Gastroesophageal sphincter (tissue), 4 donors: Measurements from ENCODE around the gene PTPRJ. TPM values are rescaled to one million over a fixed set of nuclear protein-coding genes. Genes with fewer than 3 reads are reported as not detected.

Experiments used
- ATAC-seq: fragments of 150-250 bp; one replicate; pipeline ENCODE4 v1.9.1; 2016; ENCODE audit warnings: mild to moderate bottlenecking, moderate library complexity
- H3K27ac ChIP-seq, 4 donors: fragments of 200-600 bp; sonication (generic) in 3 of 4; 1 replicate in 3 of 4; 2 replicates in 1 of 4; pipeline ENCODE4 v1.5.1; 2016 to 2019
- H3K27me3 ChIP-seq: fragments of 200-600 bp; sonication (generic); one replicate; pipeline ENCODE4 v1.5.1; 2019
- H3K36me3 ChIP-seq, 2 donors: fragments of 200-600 bp; sonication (generic); one replicate each; pipeline ENCODE4 v1.5.1; 2019; ENCODE audit warnings: control low read depth in 1 of 2
- H3K4me1 ChIP-seq, 3 donors: fragments of 200-600 bp; sonication (generic); 1 replicate in 2 of 3; 2 replicates in 1 of 3; pipeline ENCODE4 v1.5.1; 2016 to 2019; ENCODE audit warnings: control low read depth in 2 of 3
- H3K4me3 ChIP-seq, 2 donors: fragments of 200-600 bp; sonication (generic); one replicate each; pipeline ENCODE4 v1.5.1; 2019; ENCODE audit warnings: mild to moderate bottlenecking in 1 of 2, moderate library complexity in 1 of 2
- H3K9me3 ChIP-seq, 3 donors: fragments of 200-600 bp; sonication (generic); one replicate each; pipeline ENCODE4 v1.5.1; 2017 to 2019; ENCODE audit warnings: control low read depth in 2 of 3
- EP300 ChIP-seq: sonication (generic); formaldehyde crosslinking; IDR thresholded peaks from one replicate; pipeline ENCODE4 v1.6.1; 2017; ENCODE audit warnings: antibody characterized with exemption, mild to moderate bottlenecking
- POLR2A ChIP-seq, 2 donors: fragments of 450-650 bp; IDR thresholded peaks; one replicate each; pipeline ENCODE4 v1.6.1; 2017; ENCODE audit warnings: antibody characterized with exemption in 2 of 2, mild to moderate bottlenecking in 2 of 2, moderate library complexity in 1 of 2
- POLR2AphosphoS5 ChIP-seq: sonication (generic); formaldehyde crosslinking; IDR thresholded peaks from one replicate; pipeline ENCODE4 v1.6.1; 2017; ENCODE audit warnings: antibody characterized with exemption
- WGBS, 2 donors: methylation state at CpG; one replicate each; pipeline ENCODE4 v1.1.5; 2018; ENCODE audit warnings: low coverage in 1 of 2; 5-methylcytosine and 5-hydroxymethylcytosine counted together
- total RNA-seq, 4 donors: library from RNA; depleted of rRNA; stranded (reverse); fragments of >200 nt; gene quantifications; one replicate each; pipeline ENCODE4 v1.1.0, GENCODE V29; 2016
- TF ChIP-seq, protein P1 (sequence below), 4 experiments: fragments of 200-600 bp in 2 of 4; fragments of 450-650 bp in 2 of 4; sonication (generic) in 1 of 4; IDR thresholded peaks; one replicate each; pipeline ENCODE4 v1.5.1; 2017 to 2019; ENCODE audit warnings: antibody characterized with exemption in 4 of 4, mild to moderate bottlenecking in 2 of 4, moderate library complexity in 2 of 4

The PTPRJ gene
- total RNA-seq, 4 donors from 2014 or later, result 5.4 to 13.5 (median 10.5) TPM

DNA sequence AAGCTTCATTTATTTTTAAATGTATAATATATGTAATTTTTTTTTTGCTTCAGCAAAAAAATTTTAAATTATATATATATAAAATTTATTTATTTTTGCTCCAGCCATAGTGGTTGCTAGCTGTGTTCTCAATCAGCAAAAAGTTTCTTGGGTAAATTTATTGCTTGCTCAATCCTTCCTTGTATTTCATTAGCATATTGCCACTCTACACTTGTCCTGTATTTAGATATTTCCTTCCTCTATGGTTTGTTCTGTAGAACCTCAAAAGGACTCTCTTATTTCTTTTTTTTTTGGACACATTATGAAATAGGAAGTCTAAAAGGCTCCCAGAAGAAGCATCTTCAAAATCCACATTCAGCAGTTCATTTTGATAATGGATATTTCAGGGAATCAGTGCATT lies 2.3 kb downstream of the PTPRJ start:
- TF ChIP-seq POLR2A (IDR thresholded peaks at IDR 0.05) (no peak), EP300 (no peak), POLR2AphosphoS5 (no peak)
- TF ChIP-seq, protein P1, sequence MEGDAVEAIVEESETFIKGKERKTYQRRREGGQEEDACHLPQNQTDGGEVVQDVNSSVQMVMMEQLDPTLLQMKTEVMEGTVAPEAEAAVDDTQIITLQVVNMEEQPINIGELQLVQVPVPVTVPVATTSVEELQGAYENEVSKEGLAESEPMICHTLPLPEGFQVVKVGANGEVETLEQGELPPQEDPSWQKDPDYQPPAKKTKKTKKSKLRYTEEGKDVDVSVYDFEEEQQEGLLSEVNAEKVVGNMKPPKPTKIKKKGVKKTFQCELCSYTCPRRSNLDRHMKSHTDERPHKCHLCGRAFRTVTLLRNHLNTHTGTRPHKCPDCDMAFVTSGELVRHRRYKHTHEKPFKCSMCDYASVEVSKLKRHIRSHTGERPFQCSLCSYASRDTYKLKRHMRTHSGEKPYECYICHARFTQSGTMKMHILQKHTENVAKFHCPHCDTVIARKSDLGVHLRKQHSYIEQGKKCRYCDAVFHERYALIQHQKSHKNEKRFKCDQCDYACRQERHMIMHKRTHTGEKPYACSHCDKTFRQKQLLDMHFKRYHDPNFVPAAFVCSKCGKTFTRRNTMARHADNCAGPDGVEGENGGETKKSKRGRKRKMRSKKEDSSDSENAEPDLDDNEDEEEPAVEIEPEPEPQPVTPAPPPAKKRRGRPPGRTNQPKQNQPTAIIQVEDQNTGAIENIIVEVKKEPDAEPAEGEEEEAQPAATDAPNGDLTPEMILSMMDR (IDR thresholded peaks at IDR 0.05), result no peak
- no peaks in the 10 kb centered on the region for H3K36me3 ChIP-seq
- H3K4me3 ChIP-seq, result no peak overlapping the region
- H3K4me1 ChIP-seq, result peaks cover 0 to 21% (median 15%) of the 10 kb centered on the region in 3 donors
- peaks cover 6% of the 10 kb centered on the region for H3K27me3 ChIP-seq
- no peaks in the 10 kb centered on the region for H3K9me3 ChIP-seq
- ATAC-seq, result no peak
- no peak overlapping the region for H3K27ac ChIP-seq

DNA sequence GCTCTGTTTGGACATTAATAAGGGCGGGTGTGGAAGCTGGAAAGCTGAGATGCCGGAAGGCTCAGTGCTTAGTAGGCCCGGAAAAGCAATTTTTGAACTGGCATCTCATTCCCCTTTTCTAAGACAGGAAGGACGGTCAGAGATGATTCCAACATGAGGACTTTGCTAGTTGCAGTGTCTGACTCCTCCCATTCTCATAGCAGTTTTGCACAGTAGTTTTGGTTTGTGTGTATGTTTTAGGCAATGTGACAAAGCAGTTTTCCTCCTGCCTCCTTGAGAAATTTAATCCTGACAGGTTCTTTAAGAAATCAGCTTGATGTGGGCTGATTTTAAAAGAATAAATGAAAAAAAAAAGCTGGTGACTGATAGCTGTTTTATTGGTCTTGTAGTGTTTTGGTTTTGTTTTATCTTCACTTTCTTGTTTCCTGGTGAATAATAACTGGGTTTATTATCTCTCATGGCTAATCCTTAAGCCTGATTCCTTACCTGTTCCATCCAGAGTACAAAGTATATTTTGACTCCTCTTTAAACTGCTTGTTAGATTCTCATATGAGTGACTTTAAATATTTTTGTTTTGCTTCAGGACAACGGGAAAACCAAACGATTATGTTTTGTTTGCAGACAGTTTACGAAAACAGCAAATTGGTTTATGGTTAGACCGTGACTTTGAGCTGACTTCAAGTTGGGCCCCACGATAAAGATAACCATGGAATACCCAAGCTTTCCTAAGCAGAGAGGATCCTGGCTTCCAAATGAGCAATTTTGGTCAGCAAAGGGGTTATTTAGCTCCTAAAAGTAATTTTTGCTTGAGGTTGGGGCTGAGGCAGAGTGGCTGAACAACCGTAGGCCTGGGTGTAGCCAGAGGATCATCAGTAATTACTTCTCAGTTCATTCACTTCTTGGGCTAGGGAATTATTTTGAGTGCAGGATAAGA lies 3.4 kb downstream of the PTPRJ start:
- TF ChIP-seq, protein P1 (IDR thresholded peaks at IDR 0.05), result no peak
- TF ChIP-seq POLR2A (IDR thresholded peaks at IDR 0.05), result no peak
- no peaks in the 10 kb centered on the region for H3K9me3 ChIP-seq
- no peak for ATAC-seq
- no peak overlapping the region for H3K4me3 ChIP-seq
- peaks cover 0 to 21% (median 15%) of the 10 kb centered on the region in 3 donors for H3K4me1 ChIP-seq
- H3K36me3 ChIP-seq, result no peaks in the 10 kb centered on the region
- 87 to 94% methylated on average over 6 to 8 of the region's 10 CpGs for WGBS, 2 donors
- peaks cover 6% of the 10 kb centered on the region for H3K27me3 ChIP-seq
- no peak overlapping the region for H3K27ac ChIP-seq

DNA sequence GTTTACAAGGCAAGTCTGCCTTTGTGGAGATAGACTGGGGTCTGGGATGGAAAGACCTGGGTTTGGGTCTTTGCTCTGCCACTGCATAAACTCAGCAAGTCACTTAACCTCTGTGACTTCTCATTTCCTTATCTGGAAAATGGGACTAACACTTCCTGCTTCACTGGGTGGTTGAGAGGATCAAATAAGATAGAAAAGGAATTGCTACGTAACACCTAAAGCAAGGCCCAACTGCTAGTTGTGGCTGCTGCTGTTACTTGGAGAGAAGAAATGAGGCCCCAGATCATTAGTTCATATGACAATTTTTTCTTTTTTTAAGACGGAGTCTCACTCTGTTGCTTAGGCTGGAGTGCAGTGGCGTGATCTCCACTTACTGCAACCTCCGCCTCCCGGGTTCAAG lies 5.9 kb downstream of the PTPRJ start:
- Histone ChIP-seq H3K4me3 (no peak overlapping the region), H3K27ac (no peak overlapping the region), H3K9me3 (no peaks in the 10 kb centered on the region), H3K36me3 (no peaks in the 10 kb centered on the region), H3K4me1 (peaks cover 0 to 19% (median 10%) of the 10 kb centered on the region in 3 donors), H3K27me3 (peaks cover 6% of the 10 kb centered on the region)
- no peak for TF ChIP-seq POLR2A (IDR thresholded peaks at IDR 0.05)
- no peak for TF ChIP-seq EP300
- TF ChIP-seq, protein P1 (IDR thresholded peaks at IDR 0.05), result no peak
- TF ChIP-seq POLR2AphosphoS5, result no peak
- 87 to 94% methylated on average over 3 to 4 of the region's 5 CpGs for WGBS, 2 donors
- ATAC-seq, result no peak

DNA sequence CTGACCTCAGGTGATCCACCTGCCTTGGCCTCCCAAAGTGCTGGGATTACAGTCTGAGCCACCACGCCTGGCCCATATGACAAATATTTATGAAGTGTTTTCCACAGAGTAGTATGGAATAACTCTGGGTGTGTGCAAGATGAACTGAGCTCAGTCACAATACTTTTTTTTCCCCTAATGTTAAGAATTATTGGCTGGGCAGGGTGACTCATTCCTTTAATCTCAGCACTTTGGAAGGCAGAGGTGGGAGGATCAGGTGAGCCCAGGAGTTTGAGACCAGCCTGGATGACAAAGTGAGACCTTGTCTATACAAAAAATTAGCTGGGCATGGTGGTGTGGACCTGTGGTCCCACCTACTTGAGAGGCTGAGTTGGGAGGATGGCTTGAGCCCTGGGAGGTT lies 6.4 kb downstream of the PTPRJ start:
- Histone ChIP-seq H3K4me3 (no peak overlapping the region), H3K27ac (no peak overlapping the region)

More for the DNA sequence above, 6.4 kb downstream of the PTPRJ start:
- 20 to 83% methylated on average over 1 of the region's 1 CpG for WGBS, 2 donors
- TF ChIP-seq, protein P1 (IDR thresholded peaks at IDR 0.05), result no peak
- TF ChIP-seq POLR2A (IDR thresholded peaks at IDR 0.05), result no peak
- TF ChIP-seq POLR2AphosphoS5, result no peak
- no peak for TF ChIP-seq EP300
- Histone ChIP-seq H3K4me1 (peaks cover 0 to 18% (median 5%) of the 10 kb centered on the region in 3 donors), H3K9me3 (no peaks in the 10 kb centered on the region), H3K36me3 (no peaks in the 10 kb centered on the region), H3K27me3 (peaks cover 6% of the 10 kb centered on the region)
- no peak for ATAC-seq
